ENCODE data around the gene ADGRL1.

DNA sequence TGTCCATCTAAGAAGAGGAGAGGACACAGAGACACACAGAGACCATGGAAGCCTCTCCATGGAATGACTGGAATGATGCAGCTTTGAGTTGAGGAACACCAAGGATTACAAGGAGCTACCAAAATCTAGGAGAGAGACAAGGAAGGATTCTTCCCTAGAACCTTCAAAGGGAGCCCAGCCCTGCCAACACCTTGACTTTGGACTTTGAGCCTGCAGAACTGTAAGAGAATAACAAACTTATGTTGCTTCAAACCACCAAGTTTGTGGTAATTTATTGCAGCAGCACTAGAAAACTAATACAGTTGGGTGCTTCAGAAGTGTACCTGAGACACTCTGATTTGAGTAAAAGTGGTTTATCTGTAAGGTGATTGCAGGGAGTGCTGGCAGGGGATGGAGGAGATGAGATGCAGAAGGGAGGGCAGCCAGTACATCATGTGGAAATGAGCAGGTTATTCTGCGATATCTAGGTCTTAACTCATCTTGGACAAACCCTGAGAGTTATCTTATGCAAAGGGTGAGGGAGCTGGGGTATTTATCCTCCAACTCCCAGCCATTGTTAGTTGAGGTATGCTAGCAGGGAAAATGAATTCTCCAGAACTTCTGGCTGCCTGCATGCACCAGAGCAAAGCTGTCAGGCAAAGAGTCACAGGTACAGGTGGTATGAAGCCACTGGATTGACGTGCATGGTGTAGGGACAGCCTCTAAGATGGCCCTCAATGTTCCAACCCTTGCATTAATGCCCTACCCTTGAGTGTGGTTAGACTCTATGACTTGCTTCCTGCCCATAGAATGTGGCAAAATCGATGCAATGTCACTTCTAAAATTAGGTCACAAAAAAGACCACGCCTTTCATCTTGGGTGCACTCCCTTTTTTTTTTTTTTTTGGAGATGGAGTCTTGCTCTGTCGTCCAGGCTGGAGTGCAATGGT lies 31.3 kb upstream of the ADGRL1 start:
- TF ChIP-seq, protein P1, sequence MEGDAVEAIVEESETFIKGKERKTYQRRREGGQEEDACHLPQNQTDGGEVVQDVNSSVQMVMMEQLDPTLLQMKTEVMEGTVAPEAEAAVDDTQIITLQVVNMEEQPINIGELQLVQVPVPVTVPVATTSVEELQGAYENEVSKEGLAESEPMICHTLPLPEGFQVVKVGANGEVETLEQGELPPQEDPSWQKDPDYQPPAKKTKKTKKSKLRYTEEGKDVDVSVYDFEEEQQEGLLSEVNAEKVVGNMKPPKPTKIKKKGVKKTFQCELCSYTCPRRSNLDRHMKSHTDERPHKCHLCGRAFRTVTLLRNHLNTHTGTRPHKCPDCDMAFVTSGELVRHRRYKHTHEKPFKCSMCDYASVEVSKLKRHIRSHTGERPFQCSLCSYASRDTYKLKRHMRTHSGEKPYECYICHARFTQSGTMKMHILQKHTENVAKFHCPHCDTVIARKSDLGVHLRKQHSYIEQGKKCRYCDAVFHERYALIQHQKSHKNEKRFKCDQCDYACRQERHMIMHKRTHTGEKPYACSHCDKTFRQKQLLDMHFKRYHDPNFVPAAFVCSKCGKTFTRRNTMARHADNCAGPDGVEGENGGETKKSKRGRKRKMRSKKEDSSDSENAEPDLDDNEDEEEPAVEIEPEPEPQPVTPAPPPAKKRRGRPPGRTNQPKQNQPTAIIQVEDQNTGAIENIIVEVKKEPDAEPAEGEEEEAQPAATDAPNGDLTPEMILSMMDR (IDR thresholded peaks at IDR 0.05 in 2 of 3, conservative IDR thresholded peaks at IDR 0.05 in 1 of 3; ENCODE audit: borderline replicate concordance in 1 of 3, insufficient read depth in 1 of 3, low read depth in 2 of 3, low read length in 2 of 3), result no peak
- no peak for TF ChIP-seq POLR2A (IDR thresholded peaks at IDR 0.05; ENCODE audit: borderline replicate concordance, extremely low read depth, insufficient read depth, insufficient read length)
- TF ChIP-seq, protein P2, sequence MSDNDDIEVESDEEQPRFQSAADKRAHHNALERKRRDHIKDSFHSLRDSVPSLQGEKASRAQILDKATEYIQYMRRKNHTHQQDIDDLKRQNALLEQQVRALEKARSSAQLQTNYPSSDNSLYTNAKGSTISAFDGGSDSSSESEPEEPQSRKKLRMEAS (IDR thresholded peaks at IDR 0.05), result no peak
- no peak for TF ChIP-seq ZNF274 (IDR thresholded peaks at IDR 0.05; ENCODE audit: low read depth, low read length)
- no peak for TF ChIP-seq YY1 (IDR thresholded peaks at IDR 0.05; ENCODE audit: extremely low read depth, insufficient replicate concordance, low read depth, low read length)
- TF ChIP-seq FOSL1 (IDR thresholded peaks at IDR 0.05; ENCODE audit: low read depth), result no peak
- TF ChIP-seq EZH2phosphoT487 (IDR thresholded peaks at IDR 0.05; ENCODE audit: borderline replicate concordance), result no peak
- TF ChIP-seq JUND (IDR thresholded peaks at IDR 0.05), result no peak
- TF ChIP-seq CBX3 (IDR thresholded peaks at IDR 0.05; ENCODE audit: low read depth), result no peak
- TF ChIP-seq EGR1 (IDR thresholded peaks at IDR 0.05; ENCODE audit: low read depth), result no peak
- no peak for TF ChIP-seq POLR2AphosphoS5 (IDR thresholded peaks at IDR 0.05; ENCODE audit: low read depth, low read length)
- no peak for TF ChIP-seq EZH2 (IDR thresholded peaks at IDR 0.05)
